Mucosa of rectum (tissue), 2 donors: Measurements from ENCODE around the gene RGS3.

ENCODE experiments used
- H3K27ac ChIP-seq, 2 donors: one replicate each; pipeline ENCODE4 v1.7.0; 2013; ENCODE audit warnings: inconsistent platforms in 2 of 2, low read depth in 2 of 2, low read length in 2 of 2
- H3K27me3 ChIP-seq, 2 donors: one replicate each; pipeline ENCODE4 v1.7.0; 2013; ENCODE audit warnings: low read length in 2 of 2; ENCODE audit not compliant: control insufficient read depth in 2 of 2, insufficient read depth in 2 of 2
- H3K36me3 ChIP-seq, 2 donors: one replicate each; pipeline ENCODE4 v1.7.0; 2013; ENCODE audit warnings: low read length in 2 of 2; ENCODE audit not compliant: control insufficient read depth in 2 of 2, insufficient read depth in 2 of 2
- H3K4me1 ChIP-seq, 2 donors: one replicate each; pipeline ENCODE4 v1.7.0; 2013; ENCODE audit warnings: low read length in 2 of 2, mild to moderate bottlenecking in 1 of 2; ENCODE audit not compliant: control insufficient read depth in 2 of 2, insufficient read depth in 2 of 2
- H3K4me3 ChIP-seq, 2 donors: one replicate each; pipeline ENCODE4 v1.7.0; 2013; ENCODE audit warnings: low read length in 2 of 2
- H3K9ac ChIP-seq, 2 donors: one replicate each; pipeline ENCODE4 v1.7.0; 2013; ENCODE audit warnings: low read length in 2 of 2, low read depth in 1 of 2, mild to moderate bottlenecking in 1 of 2
- H3K9me3 ChIP-seq, 2 donors: one replicate each; pipeline ENCODE4 v1.7.0; 2013; ENCODE audit warnings: low read length in 2 of 2; ENCODE audit not compliant: control insufficient read depth in 2 of 2
- donor health status: healthy.
- donor health status: Normal muscosa, but diverticular disease.

Gene RGS3

DNA sequence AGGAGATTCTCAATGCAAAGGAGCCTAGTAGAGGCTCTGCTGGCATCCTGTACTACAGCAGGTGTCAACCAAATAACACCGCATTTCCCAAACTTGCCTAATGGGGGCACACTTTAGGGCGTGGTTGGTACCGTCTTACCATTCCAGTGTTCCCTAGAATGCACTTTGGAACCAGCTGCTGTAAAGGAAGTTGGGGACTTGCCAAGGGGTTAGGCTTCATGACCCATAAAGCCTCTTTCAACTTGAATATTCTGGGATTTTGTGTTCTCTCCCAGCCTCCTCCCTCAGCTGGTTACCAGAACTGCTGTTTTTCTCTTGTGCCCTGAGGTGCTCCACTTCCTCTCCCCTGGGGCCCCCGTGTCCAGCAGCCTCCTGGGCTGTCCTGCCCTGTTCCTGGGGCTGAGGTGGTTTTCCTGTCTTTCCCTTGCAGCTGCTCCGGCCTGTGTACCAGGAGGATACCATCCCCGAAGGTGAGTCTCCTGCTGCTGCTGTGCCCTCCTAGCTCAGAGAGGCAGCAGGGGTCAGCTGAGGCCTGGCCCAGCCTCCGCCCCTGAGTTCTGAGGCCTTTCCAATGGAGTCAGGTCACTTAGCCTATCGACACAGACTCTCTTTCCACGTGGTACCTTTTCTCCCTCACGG lies 44.7 kb downstream of the RGS3 start:
- peak overlapping the region; percentile 74 to 84 for H3K9ac ChIP-seq
- H3K36me3 ChIP-seq, result no peaks in the 10 kb centered on the region
- no peaks in the 10 kb centered on the region for H3K27me3 ChIP-seq
- peaks cover 41 to 70% of the 10 kb centered on the region in 2 donors for H3K4me1 ChIP-seq
- H3K4me3 ChIP-seq, result peak overlapping the region; percentile 48 to 67
- H3K9me3 ChIP-seq, result no peaks in the 10 kb centered on the region
- H3K27ac ChIP-seq, result peak overlapping the region; percentile 88 to 96

DNA sequence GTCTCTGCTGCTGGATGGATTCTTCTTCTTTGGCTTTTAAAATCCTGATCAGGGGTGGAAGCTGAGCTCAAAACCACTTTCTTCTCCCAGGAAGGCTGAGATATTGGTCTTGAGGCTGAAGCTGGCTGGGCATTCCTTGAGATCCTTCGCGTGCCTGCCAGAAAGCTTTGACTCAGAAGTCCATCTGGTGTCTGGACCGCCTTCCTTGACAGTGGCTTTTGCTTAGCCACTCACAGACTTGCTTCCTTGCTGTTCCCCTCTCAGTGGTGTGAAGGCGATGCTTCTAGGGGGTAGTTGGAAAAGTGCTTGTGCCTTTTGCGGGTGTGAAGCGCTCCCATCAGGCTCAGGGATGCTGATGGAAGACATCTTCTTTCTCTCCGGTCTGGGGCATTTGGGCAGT lies 45.9 kb downstream of the RGS3 start:
- peak overlapping the region; percentile 88 to 96 for H3K27ac ChIP-seq
- peaks cover under 1 to 4% of the 10 kb centered on the region in 2 donors for H3K36me3 ChIP-seq
- no peaks in the 10 kb centered on the region for H3K27me3 ChIP-seq
- peak overlapping the region; percentile 49 to 84 for H3K9ac ChIP-seq
- H3K4me3 ChIP-seq, result peak overlapping the region; percentile 25 to 67
- no peaks in the 10 kb centered on the region for H3K9me3 ChIP-seq
- peaks cover 45 to 63% of the 10 kb centered on the region in 2 donors for H3K4me1 ChIP-seq

DNA sequence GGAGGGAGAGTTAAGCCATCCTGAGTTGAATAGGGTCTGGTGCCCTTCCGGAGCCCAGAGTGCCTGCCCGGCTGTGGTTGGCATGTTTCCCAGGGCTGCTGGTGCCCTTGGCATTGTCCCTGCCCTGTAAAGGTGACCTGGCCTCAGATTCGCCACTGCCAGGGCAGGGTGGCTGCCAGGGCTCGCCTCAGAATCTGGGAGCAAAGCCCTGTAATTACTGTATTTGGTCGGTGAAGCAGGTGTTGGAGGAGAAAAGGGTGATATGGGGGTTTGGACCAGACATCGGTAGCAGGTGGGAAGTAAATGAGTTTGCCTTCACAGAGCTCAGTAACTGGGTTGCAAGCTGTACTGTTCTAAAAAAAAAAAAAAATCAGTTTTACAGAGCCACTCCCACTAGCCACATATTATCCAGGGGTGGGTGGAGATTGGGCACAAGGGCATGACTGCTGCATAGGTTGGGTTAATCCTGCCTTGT lies 47.6 kb downstream of the RGS3 start:
- no peaks in the 10 kb centered on the region for H3K9me3 ChIP-seq
- H3K9ac ChIP-seq, result peak overlapping the region; percentile 29 to 81
- peak overlapping the region; percentile 40 to 55 for H3K4me3 ChIP-seq
- H3K27ac ChIP-seq, result peak overlapping the region; percentile 90 to 95
- no peaks in the 10 kb centered on the region for H3K27me3 ChIP-seq
- H3K36me3 ChIP-seq, result peaks cover 5 to 6% of the 10 kb centered on the region in 2 donors
- peaks cover 44 to 62% of the 10 kb centered on the region in 2 donors for H3K4me1 ChIP-seq

DNA sequence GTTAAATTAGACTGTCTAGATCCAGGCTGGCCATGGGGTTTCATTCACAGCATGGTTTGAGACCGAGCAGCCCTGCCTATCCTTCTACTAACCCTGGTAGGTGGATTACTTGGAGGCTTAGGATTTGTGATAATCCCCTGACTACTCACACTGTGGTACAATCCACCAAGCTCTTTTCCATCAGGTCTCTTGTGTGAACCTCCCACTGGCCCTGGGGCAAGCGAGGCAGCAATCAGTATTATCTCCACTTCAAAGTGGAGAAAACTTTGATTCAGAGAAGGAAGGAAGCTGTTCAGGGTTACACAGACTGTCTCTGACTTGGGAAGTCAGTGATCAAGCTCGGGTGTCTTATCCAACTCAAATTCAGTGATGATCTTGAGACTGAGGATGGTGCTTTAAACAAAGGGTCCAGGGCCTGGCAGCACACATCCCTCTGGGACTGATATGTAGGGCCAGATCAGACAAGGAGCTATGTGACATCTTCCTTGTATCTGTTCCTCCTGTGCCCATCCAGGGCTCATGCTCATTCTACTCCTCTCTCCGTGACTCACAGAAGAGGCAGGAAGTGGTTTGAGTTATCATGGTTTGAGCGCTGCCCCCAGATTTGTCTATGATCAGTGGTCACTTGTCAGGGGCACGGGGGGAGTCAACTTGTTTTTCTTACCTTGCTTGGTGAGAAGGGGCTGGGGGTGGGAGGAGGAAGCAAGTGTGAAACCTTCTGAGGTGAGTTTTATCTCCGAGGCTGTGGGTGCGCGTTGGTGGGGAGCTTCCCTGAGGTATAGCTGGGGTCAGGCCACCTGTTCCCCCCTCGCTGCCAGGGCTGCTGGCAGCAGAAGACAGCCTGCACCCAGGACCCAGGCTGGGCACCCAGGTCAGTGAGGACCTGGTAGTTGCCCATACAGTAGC lies 48.6 kb downstream of the RGS3 start:
- H3K9me3 ChIP-seq, result no peaks in the 10 kb centered on the region
- no peaks in the 10 kb centered on the region for H3K27me3 ChIP-seq
- H3K4me1 ChIP-seq, result peaks cover 49 to 62% of the 10 kb centered on the region in 2 donors
- peak overlapping the region in 1 of 2 donors; percentile 26 for H3K4me3 ChIP-seq
- peak overlapping the region; percentile 90 to 95 for H3K27ac ChIP-seq
- peaks cover 5 to 9% of the 10 kb centered on the region in 2 donors for H3K36me3 ChIP-seq
- H3K9ac ChIP-seq, result peak overlapping the region; percentile 26 to 42

DNA sequence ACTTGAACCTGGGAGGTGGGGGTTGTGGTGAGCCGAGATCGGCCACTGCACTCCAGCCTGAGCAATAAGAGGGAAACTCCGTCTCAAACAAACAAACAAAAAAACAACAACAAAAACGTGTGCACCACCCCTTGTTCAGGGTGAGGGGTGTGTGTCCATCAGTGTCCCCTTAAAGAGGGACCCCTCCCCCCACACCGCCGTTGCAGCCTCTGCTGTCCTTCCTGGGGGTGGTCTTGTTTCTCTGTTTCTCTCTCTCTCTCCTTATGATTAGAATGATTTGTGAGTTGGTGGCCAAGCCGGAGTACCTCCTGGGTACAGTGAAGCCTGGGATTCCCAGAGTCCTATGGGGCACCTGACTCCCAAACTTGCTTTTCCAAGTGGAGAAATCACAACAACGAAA lies 49.6 kb downstream of the RGS3 start:
- Histone ChIP-seq H3K4me3 (no peak overlapping the region), H3K4me1 (peaks cover 50 to 67% of the 10 kb centered on the region in 2 donors), H3K27me3 (no peaks in the 10 kb centered on the region), H3K36me3 (peaks cover 9 to 13% of the 10 kb centered on the region in 2 donors), H3K9me3 (no peaks in the 10 kb centered on the region), H3K27ac (peak overlapping the region in 1 of 2 donors; percentile 32), H3K9ac (no peak overlapping the region)

DNA sequence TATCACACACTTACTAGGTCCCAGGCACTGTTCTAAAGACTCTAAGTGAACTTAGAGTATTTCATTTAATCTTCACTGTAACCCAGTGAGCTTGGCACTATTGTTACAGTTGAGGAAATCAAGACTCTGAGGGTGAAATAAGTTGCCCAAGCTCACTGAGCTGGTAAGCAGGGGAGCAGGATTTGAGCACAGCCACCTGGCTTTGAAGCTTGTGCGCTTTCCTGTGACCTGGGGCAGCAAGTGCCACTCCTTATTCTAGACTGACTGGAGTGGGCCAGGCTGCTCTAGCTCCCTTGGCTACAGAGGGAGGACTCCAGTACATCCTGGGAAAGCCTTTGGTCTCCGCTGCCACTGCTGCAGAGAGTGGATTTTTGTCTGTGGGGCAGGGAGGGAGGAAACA lies 50.0 kb downstream of the RGS3 start:
- no peaks in the 10 kb centered on the region for H3K27me3 ChIP-seq
- H3K4me3 ChIP-seq, result no peak overlapping the region
- no peaks in the 10 kb centered on the region for H3K9me3 ChIP-seq
- H3K9ac ChIP-seq, result no peak overlapping the region
- peak overlapping the region in 1 of 2 donors; percentile 32 for H3K27ac ChIP-seq
- H3K4me1 ChIP-seq, result peaks cover 51 to 68% of the 10 kb centered on the region in 2 donors
- peaks cover 12 to 13% of the 10 kb centered on the region in 2 donors for H3K36me3 ChIP-seq

DNA sequence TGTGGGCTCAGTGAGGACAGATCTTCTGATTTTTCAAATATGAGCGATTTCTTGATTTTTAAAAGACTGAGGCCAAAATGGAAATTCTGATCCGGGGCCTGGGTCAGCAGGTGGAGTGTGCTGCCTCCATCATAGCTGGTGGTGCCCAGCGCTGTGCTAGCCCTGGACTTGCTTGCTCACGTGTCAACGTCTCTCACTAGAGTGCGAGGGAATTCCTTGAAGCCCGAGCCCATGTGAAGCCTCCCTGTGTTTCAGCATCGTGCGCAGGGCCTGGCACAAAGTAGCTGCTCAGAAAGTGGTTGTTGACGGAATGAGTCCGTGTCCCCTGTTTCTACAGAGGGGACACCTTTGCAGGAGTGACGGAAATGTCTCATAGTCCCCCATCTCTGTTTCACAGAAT lies 50.5 kb downstream of the RGS3 start:
- H3K27ac ChIP-seq, result no peak overlapping the region

DNA sequence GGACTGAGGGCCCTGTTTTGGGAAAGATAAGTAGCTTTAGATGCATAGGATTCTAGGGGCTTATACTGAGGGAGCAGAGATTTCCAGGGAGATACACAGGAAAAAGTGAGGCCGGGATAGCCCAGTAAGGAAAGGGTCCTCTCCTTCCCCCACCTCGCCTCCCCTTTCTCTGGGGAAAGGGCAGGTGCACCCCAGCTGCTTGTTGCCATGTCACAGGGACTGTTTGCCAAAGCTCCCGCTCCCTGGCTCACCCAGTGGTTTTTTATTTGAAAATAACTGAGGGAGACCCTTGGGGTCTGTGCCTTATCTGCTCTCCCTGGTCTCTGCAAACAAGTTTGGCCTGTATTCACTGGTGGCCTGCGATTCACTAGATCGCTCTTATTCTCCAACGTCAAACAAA lies 51.2 kb downstream of the RGS3 start:
- peaks cover 53 to 68% of the 10 kb centered on the region in 2 donors for H3K4me1 ChIP-seq
- peaks cover 12 to 13% of the 10 kb centered on the region in 2 donors for H3K36me3 ChIP-seq
- H3K27ac ChIP-seq, result no peak overlapping the region
- H3K9ac ChIP-seq, result no peak overlapping the region
- H3K4me3 ChIP-seq, result no peak overlapping the region
- no peaks in the 10 kb centered on the region for H3K27me3 ChIP-seq
- no peaks in the 10 kb centered on the region for H3K9me3 ChIP-seq

More for the DNA sequence above, 50.5 kb downstream of the RGS3 start:
- Histone ChIP-seq H3K36me3 (peaks cover 12 to 13% of the 10 kb centered on the region in 2 donors), H3K27me3 (no peaks in the 10 kb centered on the region), H3K9ac (no peak overlapping the region), H3K4me1 (peaks cover 51 to 68% of the 10 kb centered on the region in 2 donors), H3K4me3 (no peak overlapping the region), H3K9me3 (no peaks in the 10 kb centered on the region)

DNA sequence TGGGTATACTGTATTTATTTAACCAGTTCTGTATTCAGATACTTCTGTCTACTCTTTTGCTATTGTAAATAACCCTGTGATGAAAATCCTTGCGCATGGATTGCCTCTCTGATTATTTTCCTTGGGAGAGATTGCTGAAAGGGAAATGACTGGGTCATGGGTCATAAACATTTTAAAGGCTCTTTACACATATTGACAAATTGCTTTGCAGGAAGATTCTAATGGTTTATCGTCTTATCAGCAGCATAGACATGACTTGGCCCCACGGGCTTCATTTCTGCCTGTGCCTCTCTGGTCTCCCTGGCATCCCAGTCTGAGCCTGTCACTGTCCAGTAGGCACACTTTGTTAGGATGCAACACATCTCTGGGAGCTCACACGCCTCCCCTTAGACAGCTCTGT lies 52.3 kb downstream of the RGS3 start:
- Histone ChIP-seq H3K9me3 (no peaks in the 10 kb centered on the region), H3K4me3 (no peak overlapping the region), H3K4me1 (peaks cover 62 to 70% of the 10 kb centered on the region in 2 donors), H3K9ac (no peak overlapping the region), H3K27ac (peak overlapping the region; percentile 56 to 58), H3K27me3 (no peaks in the 10 kb centered on the region), H3K36me3 (peaks cover 12 to 13% of the 10 kb centered on the region in 2 donors)
